K562 (cell line): Measurements from ENCODE around the gene TDRD12. TPM values are rescaled to one million over a fixed set of nuclear protein-coding genes. Genes with fewer than 3 reads are reported as not detected.

Experiments
- ARID1B ChIP-seq: fragments of 450-650 bp; IDR thresholded peaks from 2 replicates; pipeline ENCODE4 v1.6.1; 2016; ENCODE audit warnings: antibody characterized with exemption, mild to moderate bottlenecking, inconsistent platforms
- CCNT2 ChIP-seq: IDR thresholded peaks from 2 replicates; pipeline ENCODE4 v1.6.1; 2011; ENCODE audit warnings: borderline replicate concordance, low read depth, mild to moderate bottlenecking, moderate library complexity, mixed read lengths, low read length; ENCODE audit not compliant: insufficient read length; ENCODE audit errors: extremely low read depth
- ESRRA ChIP-seq: fragments of 450-650 bp; IDR thresholded peaks from 2 replicates; pipeline ENCODE4 v1.6.1; 2014; ENCODE audit warnings: low read depth, mild to moderate bottlenecking, moderate library complexity, borderline replicate concordance
- MAFG ChIP-seq: fragments of 450-650 bp; conservative IDR thresholded peaks from 2 replicates; pipeline ENCODE4 v1.6.1; 2016; ENCODE audit warnings: missing genetic modification characterization, missing compliant biosample characterization
- MBD2 ChIP-seq: sonication (generic); IDR thresholded peaks from 2 replicates; pipeline ENCODE4 v1.6.1; 2016; ENCODE audit warnings: low read depth, borderline replicate concordance
- MED1 ChIP-seq: sonication (generic); formaldehyde crosslinking; IDR thresholded peaks from 2 replicates; pipeline ENCODE4 v1.8.1; 2023; ENCODE audit warnings: missing genetic modification reagents, borderline replicate concordance
- MTA1 ChIP-seq: fragments of 450-650 bp; IDR thresholded peaks from 2 replicates; pipeline ENCODE4 v1.6.1; 2017; ENCODE audit warnings: borderline replicate concordance
- NCOR1 ChIP-seq: fragments of 450-650 bp; IDR thresholded peaks from 2 replicates; pipeline ENCODE4 v1.6.1; 2016; ENCODE audit warnings: mild to moderate bottlenecking, moderate library complexity
- PKNOX1 ChIP-seq: fragments of 450-650 bp; IDR thresholded peaks from 2 replicates; pipeline ENCODE4 v1.6.1; 2016
- POLR2AphosphoS5 ChIP-seq: IDR thresholded peaks from 2 replicates; pipeline ENCODE4 v1.6.1; 2011; ENCODE audit warnings: mild to moderate bottlenecking, low read depth, low read length, moderate library complexity; ENCODE audit not compliant: control insufficient read depth, insufficient read depth
- SMARCA4 ChIP-seq: fragments of 450-650 bp; IDR thresholded peaks from 2 replicates; pipeline ENCODE4 v1.6.1; 2016
- SNRNP70 ChIP-seq: fragments of 200-400 bp; formaldehyde crosslinking; optimal IDR thresholded peaks from 2 replicates; pipeline ENCODE3; 2017; ENCODE audit warnings: low read depth, low read length
- TEAD4 ChIP-seq, 2 experiments: sonication (generic) in 1 of 2; formaldehyde crosslinking in 1 of 2; IDR thresholded peaks; 2 replicates each; pipeline versions ENCODE4 v1.6.1 to v1.8.0; 2012 to 2022; ENCODE audit warnings: borderline replicate concordance in 1 of 2, inconsistent platforms in 1 of 2, low read length in 1 of 2, mild to moderate bottlenecking in 1 of 2, missing genetic modification reagents in 1 of 2
- ZNF395 ChIP-seq: fragments of 200-800 bp; sonication (Bioruptor generic); IDR thresholded peaks from 2 replicates; pipeline ENCODE4 v1.6.1; 2017; ENCODE audit warnings: missing genetic modification characterization, missing compliant biosample characterization
- ZNF551 ChIP-seq: fragments of 250-450 bp; sonication (Bioruptor Pico); IDR thresholded peaks from 2 replicates; pipeline ENCODE4 v1.5.0; 2021; ENCODE audit warnings: mild to moderate bottlenecking, moderate library complexity
- ZNF707 ChIP-seq: fragments of 250-450 bp; sonication (Bioruptor Pico); conservative IDR thresholded peaks from 2 replicates; pipeline ENCODE4 v1.8.0; 2022; ENCODE audit warnings: inconsistent platforms, mild to moderate bottlenecking, moderate library complexity
- polyA plus RNA-seq, 8 experiments: library from polyadenylated mRNA; depleted of rRNA in 4 of 8; stranded (reverse) in 5 of 8; unstranded in 3 of 8; fragments of >200 nt; fragmentation: Nextera tagmentation in 2 of 8; fragmentation: Illumina TruSeq in 1 of 8; extraction: Ambion mirVana in 2 of 8; extraction: Trizol in 1 of 8; gene quantifications; 2 replicates each; pipeline versions ENCODE4 v1.2.1 to v1.2.3, GENCODE V29; 2011 to 2014; ENCODE audit warnings: inconsistent platforms in 1 of 8, missing spikeins in 1 of 8
- total RNA-seq, 7 experiments: library from RNA; depleted of rRNA in 6 of 7; stranded (reverse); fragments of >200 nt in 6 of 7; fragmentation: Illumina TruSeq in 2 of 7; extraction: Trizol in 2 of 7; gene quantifications; 2 replicates each; pipeline versions ENCODE4 v1.2.1 to v1.2.3, GENCODE V29; 2011 to 2021; ENCODE audit warnings: low replicate concordance in 1 of 7
- TF ChIP-seq, protein P1 (sequence below): sonication (generic); formaldehyde crosslinking; IDR thresholded peaks from 2 replicates; pipeline ENCODE4 v1.8.0; 2023; ENCODE audit warnings: missing genetic modification reagents, mild to moderate bottlenecking, borderline replicate concordance
- TF ChIP-seq, protein P2 (sequence below), 2 experiments: fragments of 450-650 bp; IDR thresholded peaks; 2 replicates each; pipeline ENCODE4 v1.6.1; 2016

TDRD12 gene
- total and polyA plus RNA-seq, 9 of the 15 experiments (the other 6 are each of a cell fraction or from before 2014, with no cell fraction given) = 0.03 TPM; not detected in 8

- TF ChIP-seq, protein P1, sequence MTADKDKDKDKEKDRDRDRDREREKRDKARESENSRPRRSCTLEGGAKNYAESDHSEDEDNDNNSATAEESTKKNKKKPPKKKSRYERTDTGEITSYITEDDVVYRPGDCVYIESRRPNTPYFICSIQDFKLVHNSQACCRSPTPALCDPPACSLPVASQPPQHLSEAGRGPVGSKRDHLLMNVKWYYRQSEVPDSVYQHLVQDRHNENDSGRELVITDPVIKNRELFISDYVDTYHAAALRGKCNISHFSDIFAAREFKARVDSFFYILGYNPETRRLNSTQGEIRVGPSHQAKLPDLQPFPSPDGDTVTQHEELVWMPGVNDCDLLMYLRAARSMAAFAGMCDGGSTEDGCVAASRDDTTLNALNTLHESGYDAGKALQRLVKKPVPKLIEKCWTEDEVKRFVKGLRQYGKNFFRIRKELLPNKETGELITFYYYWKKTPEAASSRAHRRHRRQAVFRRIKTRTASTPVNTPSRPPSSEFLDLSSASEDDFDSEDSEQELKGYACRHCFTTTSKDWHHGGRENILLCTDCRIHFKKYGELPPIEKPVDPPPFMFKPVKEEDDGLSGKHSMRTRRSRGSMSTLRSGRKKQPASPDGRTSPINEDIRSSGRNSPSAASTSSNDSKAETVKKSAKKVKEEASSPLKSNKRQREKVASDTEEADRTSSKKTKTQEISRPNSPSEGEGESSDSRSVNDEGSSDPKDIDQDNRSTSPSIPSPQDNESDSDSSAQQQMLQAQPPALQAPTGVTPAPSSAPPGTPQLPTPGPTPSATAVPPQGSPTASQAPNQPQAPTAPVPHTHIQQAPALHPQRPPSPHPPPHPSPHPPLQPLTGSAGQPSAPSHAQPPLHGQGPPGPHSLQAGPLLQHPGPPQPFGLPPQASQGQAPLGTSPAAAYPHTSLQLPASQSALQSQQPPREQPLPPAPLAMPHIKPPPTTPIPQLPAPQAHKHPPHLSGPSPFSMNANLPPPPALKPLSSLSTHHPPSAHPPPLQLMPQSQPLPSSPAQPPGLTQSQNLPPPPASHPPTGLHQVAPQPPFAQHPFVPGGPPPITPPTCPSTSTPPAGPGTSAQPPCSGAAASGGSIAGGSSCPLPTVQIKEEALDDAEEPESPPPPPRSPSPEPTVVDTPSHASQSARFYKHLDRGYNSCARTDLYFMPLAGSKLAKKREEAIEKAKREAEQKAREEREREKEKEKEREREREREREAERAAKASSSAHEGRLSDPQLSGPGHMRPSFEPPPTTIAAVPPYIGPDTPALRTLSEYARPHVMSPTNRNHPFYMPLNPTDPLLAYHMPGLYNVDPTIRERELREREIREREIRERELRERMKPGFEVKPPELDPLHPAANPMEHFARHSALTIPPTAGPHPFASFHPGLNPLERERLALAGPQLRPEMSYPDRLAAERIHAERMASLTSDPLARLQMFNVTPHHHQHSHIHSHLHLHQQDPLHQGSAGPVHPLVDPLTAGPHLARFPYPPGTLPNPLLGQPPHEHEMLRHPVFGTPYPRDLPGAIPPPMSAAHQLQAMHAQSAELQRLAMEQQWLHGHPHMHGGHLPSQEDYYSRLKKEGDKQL (CRISPR knock-in tag) = no peak
- no peak for TF ChIP-seq MED1
- no peak for TF ChIP-seq ZNF551
- TF ChIP-seq MBD2 = peak; percentile 46; the same call in 1 of the 2 replicates
- peak; percentile 83 for TF ChIP-seq SMARCA4
- TF ChIP-seq MAFG (tag) = peak; percentile 45
- no peak for TF ChIP-seq SNRNP70
- TF ChIP-seq ZNF707 = no peak
- peak; percentile 90 for TF ChIP-seq ARID1B
- TF ChIP-seq NCOR1 = peak; percentile 88
- TF ChIP-seq TEAD4 (IDR thresholded peaks at IDR 0.05; ENCODE audit: low read length) = peak; percentile 91
- TF ChIP-seq TEAD4 (CRISPR knock-in tag; IDR thresholded peaks at IDR 0.05; ENCODE audit: borderline replicate concordance) = no peak
- peak; percentile 63 for TF ChIP-seq PKNOX1
- TF ChIP-seq, protein P2, sequence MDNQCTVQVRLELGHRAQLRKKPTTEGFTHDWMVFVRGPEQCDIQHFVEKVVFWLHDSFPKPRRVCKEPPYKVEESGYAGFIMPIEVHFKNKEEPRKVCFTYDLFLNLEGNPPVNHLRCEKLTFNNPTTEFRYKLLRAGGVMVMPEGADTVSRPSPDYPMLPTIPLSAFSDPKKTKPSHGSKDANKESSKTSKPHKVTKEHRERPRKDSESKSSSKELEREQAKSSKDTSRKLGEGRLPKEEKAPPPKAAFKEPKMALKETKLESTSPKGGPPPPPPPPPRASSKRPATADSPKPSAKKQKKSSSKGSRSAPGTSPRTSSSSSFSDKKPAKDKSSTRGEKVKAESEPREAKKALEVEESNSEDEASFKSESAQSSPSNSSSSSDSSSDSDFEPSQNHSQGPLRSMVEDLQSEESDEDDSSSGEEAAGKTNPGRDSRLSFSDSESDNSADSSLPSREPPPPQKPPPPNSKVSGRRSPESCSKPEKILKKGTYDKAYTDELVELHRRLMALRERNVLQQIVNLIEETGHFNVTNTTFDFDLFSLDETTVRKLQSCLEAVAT (IDR thresholded peaks at IDR 0.05) = peak in 1 of 2 experiments; percentile 97; a peak in 2 of 4 replicates
- peak; percentile 64; the same call in 1 of the 2 replicates for TF ChIP-seq ZNF395 (CRISPR knock-in tag)
- TF ChIP-seq ESRRA = peak; percentile 90; the same call in 1 of the 2 replicates
- TF ChIP-seq MTA1 = peak; percentile 50; the same call in 1 of the 2 replicates
- peak; percentile 74; the same call in 1 of the 2 replicates for TF ChIP-seq POLR2AphosphoS5
- TF ChIP-seq CCNT2 = peak; percentile 78
These were observed 47.5 kb upstream of the TDRD12 start (continued) for GRCh38 chr19:32671883-32672593.
